Activated B cell treated with CpG ODN at 0.5 μM for 24 hours (primary cell): ENCODE data around the gene CACNB4. TPM values are rescaled to one million over a fixed set of nuclear protein-coding genes. Genes with fewer than 3 reads are reported as not detected.

ENCODE experiments used
- ATAC-seq: fragments of 200-7000 bp; cut with Tn5 transposase; one replicate; pipeline ENCODE4 v1.10.0; 2021; ENCODE audit warnings: low read depth, mild to moderate bottlenecking, moderate library complexity
- CTCF ChIA-PET: fragments of 350-600 bp; sonication (Branson Sonifier 250); formaldehyde crosslinking; loops from one replicate; lab custom pipeline; 2021; ENCODE audit warnings: antibody characterized with exemption; lab: Charles Lee
- POLR2A ChIA-PET: fragments of 350-600 bp; sonication (Branson Sonifier 250); formaldehyde crosslinking; loops from one replicate; lab custom pipeline; 2021; ENCODE audit warnings: antibody characterized with exemption; lab: Charles Lee
- DNase-seq: peaks from one replicate; pipeline ENCODE4 v3.0.0; 2022
- H3K27ac Mint-ChIP-seq: one replicate; pipeline ENCODE4 v1.8.0; 2020; ENCODE audit warnings: mixed read lengths
- H3K27me3 Mint-ChIP-seq: one replicate; pipeline ENCODE4 v1.8.0; 2021; ENCODE audit warnings: mixed read lengths
- H3K36me3 Mint-ChIP-seq: one replicate; pipeline ENCODE4 v1.8.0; 2021; ENCODE audit warnings: low read depth, mixed read lengths
- H3K4me1 Mint-ChIP-seq: one replicate; pipeline ENCODE4 v1.8.0; 2021; ENCODE audit warnings: mixed read lengths
- H3K4me3 Mint-ChIP-seq: one replicate; pipeline ENCODE4 v1.8.0; 2020; ENCODE audit warnings: mild to moderate bottlenecking, mixed read lengths
- H3K9me3 Mint-ChIP-seq: one replicate; pipeline ENCODE4 v1.8.0; 2020; ENCODE audit warnings: mixed read lengths
- CTCF ChIP-seq: fragments of 200-600 bp; IDR thresholded peaks from one replicate; pipeline ENCODE4 v1.8.0; 2022; ENCODE audit warnings: antibody characterized with exemption, mild to moderate bottlenecking
- intact Hi-C: fragments of 100-400 bp; cut with micrococcal nuclease; formaldehyde crosslinking; loops from one replicate; pipeline ENCODE4 v1.15.1; 2024
- total RNA-seq: library from RNA; stranded (reverse); gene quantifications from 2 replicates; pipeline ENCODE4 v1.2.3, GENCODE V29; 2022

The CACNB4 gene
- total RNA-seq, 1 donor from 2014 or later, result 0.86 TPM

DNA sequence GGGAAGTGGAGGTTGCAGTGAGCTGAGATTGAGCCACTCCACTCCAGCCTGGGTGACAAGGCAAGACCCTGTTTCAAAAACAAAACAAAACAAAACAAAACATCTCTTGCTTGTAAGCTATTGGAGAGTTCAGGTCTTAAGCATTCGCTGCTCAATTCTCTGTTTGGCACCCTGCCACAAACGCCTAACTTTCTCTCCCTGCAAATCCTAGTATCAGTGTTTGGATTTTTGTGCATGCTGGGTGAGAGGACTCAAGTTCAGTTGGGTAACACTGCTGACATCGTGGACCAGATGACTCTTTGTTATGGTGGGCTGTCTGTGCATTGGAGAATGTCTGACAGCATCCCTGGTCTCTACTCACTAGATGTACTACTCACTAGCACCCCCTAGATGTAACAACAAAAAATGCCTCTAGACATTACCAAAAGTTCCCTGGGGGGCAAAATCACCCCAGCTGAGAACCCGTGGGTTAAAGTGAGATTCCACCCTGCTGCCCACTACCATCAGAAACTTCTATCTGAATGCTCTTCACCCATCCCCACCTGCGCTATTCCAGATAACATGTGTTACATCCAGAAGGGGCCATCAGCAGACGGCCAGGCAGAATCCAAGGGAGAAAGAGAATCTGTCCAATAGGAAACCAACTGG, 50.9 kb downstream of the CACNB4 start:
- intact Hi-C loops, result no loop called here
- H3K4me1 Mint-ChIP-seq, result peaks cover 21% of the 10 kb centered on the region
- no peak overlapping the region for H3K27ac Mint-ChIP-seq
- ChIA-PET POLR2A (no interaction called here), CTCF (interaction anchor here (1.9 to 4.7 kb wide), 2 partner anchors 11 to 23 kb away, joined by 6 to 23 read pairs; no protein-coding TSS in a partner anchor)
- no peak for ATAC-seq
- no peaks in the 10 kb centered on the region for H3K36me3 Mint-ChIP-seq
- no peak for DNase-seq
- no peak overlapping the region for H3K4me3 Mint-ChIP-seq
- no peak for TF ChIP-seq CTCF
- no peaks in the 10 kb centered on the region for H3K9me3 Mint-ChIP-seq
- H3K27me3 Mint-ChIP-seq, result no peaks in the 10 kb centered on the region

DNA sequence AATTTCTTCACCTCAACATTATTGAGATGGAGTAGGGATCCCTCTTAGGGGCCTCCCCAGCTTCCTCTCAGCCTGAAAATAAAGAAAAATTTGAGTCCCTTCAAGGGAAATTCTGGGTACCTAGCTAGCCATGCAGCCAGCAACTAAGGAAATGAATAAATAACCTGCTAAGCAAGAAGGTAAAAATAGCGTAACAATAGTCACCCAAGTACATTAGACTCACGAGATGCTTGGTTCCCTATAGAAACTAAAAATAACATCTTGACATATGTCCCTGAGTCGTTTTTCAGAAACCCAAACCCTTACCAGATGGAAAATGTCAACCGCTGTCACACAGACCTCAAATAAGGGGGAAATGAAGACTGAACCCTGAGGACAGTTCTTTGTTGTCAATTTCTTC, 51.9 kb downstream of the CACNB4 start:
- no peaks in the 10 kb centered on the region for H3K36me3 Mint-ChIP-seq
- ChIA-PET CTCF (interaction anchor here (4.7 kb wide), 1 partner anchor 22 kb away, joined by 23 read pairs; no protein-coding TSS in a partner anchor), POLR2A (no interaction called here)
- intact Hi-C loops, result no loop called here
- ATAC-seq (no peak), DNase-seq (no peak)
- H3K27me3 Mint-ChIP-seq, result no peaks in the 10 kb centered on the region
- H3K4me3 Mint-ChIP-seq, result no peak overlapping the region
- H3K9me3 Mint-ChIP-seq, result no peaks in the 10 kb centered on the region
- peaks cover 21% of the 10 kb centered on the region for H3K4me1 Mint-ChIP-seq
- no peak overlapping the region for H3K27ac Mint-ChIP-seq
- no peak for TF ChIP-seq CTCF

- ATAC-seq, result no peak
- Mint-ChIP-seq H3K9me3 (no peaks in the 10 kb centered on the region), H3K27ac (no peak overlapping the region), H3K27me3 (no peaks in the 10 kb centered on the region), H3K36me3 (no peaks in the 10 kb centered on the region), H3K4me3 (no peak overlapping the region), H3K4me1 (peaks cover 14% of the 10 kb centered on the region)
- ChIA-PET CTCF (no interaction called here), POLR2A (no interaction called here)
- no peak for TF ChIP-seq CTCF
- intact Hi-C loops, result no loop called here
- DNase-seq, result no peak
Observed at GRCh38 chr2:152042636-152043615, 55.9 kb downstream of the CACNB4 start.

- Mint-ChIP-seq H3K9me3 (no peaks in the 10 kb centered on the region), H3K27me3 (no peaks in the 10 kb centered on the region), H3K4me1 (no peaks in the 10 kb centered on the region), H3K27ac (no peak overlapping the region), H3K36me3 (no peaks in the 10 kb centered on the region), H3K4me3 (no peak overlapping the region)
- TF ChIP-seq CTCF, result no peak
- DNase-seq (no peak), ATAC-seq (no peak)
- intact Hi-C loops, result no loop called here
- CTCF ChIA-PET, result interaction anchor here (0.8 to 1.8 kb wide), 7 partner anchors 8 to 1481 kb away, joined by 3 to 11 read pairs (median 3); no protein-coding TSS in a partner anchor
- POLR2A ChIA-PET, result interaction anchor here (0.6 kb wide), 1 partner anchor 17 kb away, joined by 3 read pairs; no protein-coding TSS in a partner anchor
Observed at GRCh38 chr2:152038441-152038958, 60.3 kb downstream of the CACNB4 start.
